ENCODE results near the gene RSPH3. TPM values are rescaled to one million over a fixed set of nuclear protein-coding genes. Genes with fewer than 3 reads are reported as not detected.
A peak's percentile ranks its signal among the peaks of the same experiment; 100 is the strongest.

RSPH3 gene
- total RNA-seq, 1 donor from 2014 or later: 5.5 TPM

DNA sequence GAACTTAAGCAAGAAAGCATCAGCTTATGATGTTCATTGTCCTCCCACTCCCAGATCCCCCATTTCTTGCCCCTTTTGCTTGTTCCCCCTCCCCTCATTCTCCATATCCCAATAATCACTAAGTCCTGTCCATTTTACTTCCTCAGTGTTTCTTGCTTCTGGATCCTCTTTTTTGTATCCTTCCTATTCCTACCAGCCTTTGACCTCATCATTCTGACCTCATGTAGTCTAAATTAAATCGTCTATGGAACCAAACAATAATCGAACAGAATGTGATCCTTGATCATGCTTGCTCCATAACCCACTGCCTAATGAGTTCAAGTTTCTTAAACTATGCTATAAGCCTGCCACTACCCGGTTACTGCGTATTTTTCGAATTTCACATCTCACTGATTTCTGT lies 5.4 kb upstream of the RSPH3 start:
- no peak for FAIRE-seq
- H3K27me3 ChIP-seq (ENCODE audit: control insufficient read depth, insufficient read depth, low read length): no peaks in the 10 kb centered on the region
- DNase-seq (ENCODE audit: low read depth): no peak
- H3K4me3 ChIP-seq (ENCODE audit: low read depth, low read length): no peak overlapping the region
- H3K36me3 ChIP-seq (ENCODE audit: control insufficient read depth, insufficient read depth, low read length): no peaks in the 10 kb centered on the region
- TF ChIP-seq, protein P1, sequence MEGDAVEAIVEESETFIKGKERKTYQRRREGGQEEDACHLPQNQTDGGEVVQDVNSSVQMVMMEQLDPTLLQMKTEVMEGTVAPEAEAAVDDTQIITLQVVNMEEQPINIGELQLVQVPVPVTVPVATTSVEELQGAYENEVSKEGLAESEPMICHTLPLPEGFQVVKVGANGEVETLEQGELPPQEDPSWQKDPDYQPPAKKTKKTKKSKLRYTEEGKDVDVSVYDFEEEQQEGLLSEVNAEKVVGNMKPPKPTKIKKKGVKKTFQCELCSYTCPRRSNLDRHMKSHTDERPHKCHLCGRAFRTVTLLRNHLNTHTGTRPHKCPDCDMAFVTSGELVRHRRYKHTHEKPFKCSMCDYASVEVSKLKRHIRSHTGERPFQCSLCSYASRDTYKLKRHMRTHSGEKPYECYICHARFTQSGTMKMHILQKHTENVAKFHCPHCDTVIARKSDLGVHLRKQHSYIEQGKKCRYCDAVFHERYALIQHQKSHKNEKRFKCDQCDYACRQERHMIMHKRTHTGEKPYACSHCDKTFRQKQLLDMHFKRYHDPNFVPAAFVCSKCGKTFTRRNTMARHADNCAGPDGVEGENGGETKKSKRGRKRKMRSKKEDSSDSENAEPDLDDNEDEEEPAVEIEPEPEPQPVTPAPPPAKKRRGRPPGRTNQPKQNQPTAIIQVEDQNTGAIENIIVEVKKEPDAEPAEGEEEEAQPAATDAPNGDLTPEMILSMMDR (IDR thresholded peaks at IDR 0.05; ENCODE audit: insufficient read depth, low read length, severe bottlenecking): no peak

DNA sequence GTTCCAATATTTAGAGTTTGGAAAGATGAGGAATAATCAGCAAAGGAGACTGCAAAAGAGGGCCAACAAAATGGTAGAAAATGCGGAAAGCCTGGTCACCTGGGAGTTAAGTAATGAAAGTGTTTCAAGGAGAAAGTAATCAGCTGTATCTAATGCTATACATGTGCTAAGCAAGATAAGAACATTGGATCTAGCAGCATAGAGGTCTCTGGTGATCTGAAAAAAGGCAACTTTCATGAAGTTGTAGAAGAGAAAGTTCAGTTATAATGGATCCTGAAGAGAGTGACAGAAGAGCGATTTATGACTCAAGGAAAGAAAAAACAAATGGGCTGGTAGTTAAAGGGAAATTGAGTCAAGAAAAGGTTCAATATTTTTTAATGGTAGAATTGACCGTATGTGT lies 4.6 kb upstream of the RSPH3 start:
- Histone ChIP-seq H3K36me3 (ENCODE audit: control insufficient read depth, insufficient read depth, low read length) (no peaks in the 10 kb centered on the region), H3K27me3 (ENCODE audit: control insufficient read depth, insufficient read depth, low read length) (no peaks in the 10 kb centered on the region), H3K4me3 (ENCODE audit: low read depth, low read length) (no peak overlapping the region)
- TF ChIP-seq, protein P1 (IDR thresholded peaks at IDR 0.05; ENCODE audit: insufficient read depth, low read length, severe bottlenecking): no peak
- FAIRE-seq (no peak), DNase-seq (ENCODE audit: low read depth) (no peak)

DNA sequence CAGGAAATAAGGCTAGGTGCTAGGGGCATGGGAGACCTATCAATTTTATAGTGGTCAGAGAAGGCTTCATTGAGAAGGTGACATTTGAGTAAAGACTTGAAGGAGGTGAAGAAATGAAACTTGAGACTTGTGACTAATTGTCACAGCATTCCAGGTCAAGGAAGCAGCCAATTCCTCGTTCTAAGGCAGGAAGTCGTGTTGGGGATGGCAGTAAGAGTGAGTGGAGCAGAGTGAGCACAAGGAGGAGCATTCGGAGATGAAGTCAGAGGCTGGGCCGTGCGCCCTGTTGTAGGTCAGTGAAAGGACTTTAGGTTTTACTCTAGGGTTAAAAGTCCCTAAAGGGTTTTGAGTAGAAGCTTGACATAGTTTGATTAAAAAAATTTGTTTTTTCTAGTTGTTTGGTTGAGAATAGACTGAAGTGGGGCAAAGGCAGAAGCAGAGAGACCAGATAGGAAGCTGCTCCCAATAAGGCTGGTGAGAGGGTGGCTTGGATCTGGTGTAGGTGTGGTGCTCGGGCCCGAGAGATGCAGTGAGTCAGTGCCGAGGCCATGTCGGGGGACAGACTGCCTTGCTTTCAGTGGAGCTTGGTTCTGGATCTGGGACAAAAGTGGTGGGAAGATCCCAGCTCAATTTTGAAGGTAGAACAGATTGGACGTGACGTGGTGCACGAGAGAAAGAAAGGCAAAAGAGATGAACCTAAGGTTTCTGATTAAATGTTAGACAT lies 2.6 kb upstream of the RSPH3 start:
- Histone ChIP-seq H3K27me3 (ENCODE audit: control insufficient read depth, insufficient read depth, low read length) (no peaks in the 10 kb centered on the region), H3K4me3 (ENCODE audit: low read depth, low read length) (no peak overlapping the region), H3K36me3 (ENCODE audit: control insufficient read depth, insufficient read depth, low read length) (no peaks in the 10 kb centered on the region)
- FAIRE-seq (no peak), DNase-seq (ENCODE audit: low read depth) (peak; percentile 77)
- TF ChIP-seq, protein P1 (IDR thresholded peaks at IDR 0.05; ENCODE audit: insufficient read depth, low read length, severe bottlenecking): no peak

DNA sequence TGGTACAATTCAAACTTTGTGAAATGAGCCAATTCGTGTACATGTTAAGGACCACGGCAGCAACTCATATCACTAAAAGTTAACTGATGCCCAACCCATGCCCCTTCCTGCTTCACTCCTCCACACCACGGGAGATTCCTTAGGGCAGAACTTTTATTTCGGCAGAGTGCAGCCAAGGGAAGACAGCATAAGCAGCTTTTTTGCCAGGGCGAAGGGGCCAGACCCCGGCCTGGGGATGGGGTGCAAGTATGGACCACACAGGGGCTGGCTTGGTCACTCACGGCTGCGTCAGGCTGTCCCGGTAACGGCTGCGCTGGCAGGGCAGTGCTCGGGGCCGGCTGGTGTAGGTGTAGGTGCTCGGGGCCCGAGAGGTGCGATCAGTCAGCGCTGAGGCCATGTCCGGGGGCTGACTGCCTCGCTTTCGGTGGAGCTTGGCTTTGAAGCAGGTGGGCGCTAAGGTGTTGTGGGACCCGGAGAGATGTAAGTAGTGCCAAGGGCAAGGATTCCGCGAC lies 792 bp downstream of the RSPH3 start:
- H3K4me3 ChIP-seq (ENCODE audit: low read depth, low read length): peak overlapping the region; percentile 98
- no peaks in the 10 kb centered on the region for H3K36me3 ChIP-seq (ENCODE audit: control insufficient read depth, insufficient read depth, low read length)
- peak; percentile 21 for DNase-seq (ENCODE audit: low read depth)
- TF ChIP-seq, protein P1 (IDR thresholded peaks at IDR 0.05; ENCODE audit: insufficient read depth, low read length, severe bottlenecking): no peak
- no peaks in the 10 kb centered on the region for H3K27me3 ChIP-seq (ENCODE audit: control insufficient read depth, insufficient read depth, low read length)
- no peak for FAIRE-seq

DNA sequence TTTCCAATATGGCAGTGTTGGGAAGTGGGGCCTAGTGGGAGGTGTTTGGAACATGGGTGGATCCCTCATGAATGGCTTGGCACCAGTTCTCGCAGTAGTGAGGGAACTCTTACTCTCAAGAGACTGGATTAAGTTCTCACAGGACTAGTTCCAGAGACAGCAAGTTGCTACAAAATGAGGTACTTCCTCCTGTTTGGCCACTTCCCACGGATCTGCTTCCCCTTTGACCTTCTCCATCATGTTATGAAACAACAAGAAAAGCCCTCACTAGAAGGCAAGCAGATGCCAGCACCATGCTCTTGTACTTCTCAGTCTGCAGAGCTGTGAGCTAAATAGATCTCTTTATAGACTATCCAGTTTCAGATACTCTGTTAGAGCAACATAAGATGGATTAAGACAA lies 3.1 kb downstream of the RSPH3 start:
- H3K4me3 ChIP-seq (ENCODE audit: low read depth, low read length): no peak overlapping the region
- no peaks in the 10 kb centered on the region for H3K36me3 ChIP-seq (ENCODE audit: control insufficient read depth, insufficient read depth, low read length)
- TF ChIP-seq, protein P1 (IDR thresholded peaks at IDR 0.05; ENCODE audit: insufficient read depth, low read length, severe bottlenecking): no peak
- DNase-seq (ENCODE audit: low read depth) (no peak), FAIRE-seq (no peak)
- H3K27me3 ChIP-seq (ENCODE audit: control insufficient read depth, insufficient read depth, low read length): no peaks in the 10 kb centered on the region

DNA sequence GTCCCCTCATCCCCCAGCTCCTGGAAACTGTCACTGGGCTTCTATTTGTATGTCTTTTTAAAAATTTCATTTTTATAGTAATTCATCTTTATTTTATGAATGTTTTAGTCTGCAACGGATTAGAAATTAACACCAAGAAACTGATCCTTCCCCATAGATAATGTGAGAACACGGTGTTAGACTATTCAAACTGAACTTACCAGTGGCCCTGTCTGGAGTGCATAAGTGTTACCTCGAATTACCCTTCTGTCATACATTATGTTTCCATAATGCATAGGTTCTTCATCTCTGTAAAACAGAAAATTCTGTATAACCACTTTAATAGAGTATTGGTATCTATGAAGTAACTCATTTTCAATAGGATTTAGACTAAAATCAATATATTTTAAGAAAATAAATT lies 6.4 kb downstream of the RSPH3 start:
- TF ChIP-seq, protein P1 (IDR thresholded peaks at IDR 0.05; ENCODE audit: insufficient read depth, low read length, severe bottlenecking): no peak
- Histone ChIP-seq H3K27me3 (ENCODE audit: control insufficient read depth, insufficient read depth, low read length) (no peaks in the 10 kb centered on the region), H3K4me3 (ENCODE audit: low read depth, low read length) (no peak overlapping the region), H3K36me3 (ENCODE audit: control insufficient read depth, insufficient read depth, low read length) (no peaks in the 10 kb centered on the region)
- FAIRE-seq (no peak), DNase-seq (ENCODE audit: low read depth) (no peak)
